Body of pancreas (tissue), 4 donors: Measurements from ENCODE around the gene NEIL3.

ENCODE experiments used
- POLR2A ChIP-seq, 3 donors: fragments of 450-650 bp; IDR thresholded peaks; one replicate each; pipeline ENCODE4 v1.6.1; 2016; ENCODE audit warnings: antibody characterized with exemption in 3 of 3, mild to moderate bottlenecking in 2 of 3
- TF ChIP-seq, protein P1 (sequence below), 7 experiments: fragments of 450-650 bp in 4 of 7; fragments of 200-600 bp in 3 of 7; sonication (generic) in 3 of 7; IDR thresholded peaks; one replicate each; pipeline ENCODE4 v1.5.1; 2016 to 2019; ENCODE audit warnings: antibody characterized with exemption in 7 of 7

DNA sequence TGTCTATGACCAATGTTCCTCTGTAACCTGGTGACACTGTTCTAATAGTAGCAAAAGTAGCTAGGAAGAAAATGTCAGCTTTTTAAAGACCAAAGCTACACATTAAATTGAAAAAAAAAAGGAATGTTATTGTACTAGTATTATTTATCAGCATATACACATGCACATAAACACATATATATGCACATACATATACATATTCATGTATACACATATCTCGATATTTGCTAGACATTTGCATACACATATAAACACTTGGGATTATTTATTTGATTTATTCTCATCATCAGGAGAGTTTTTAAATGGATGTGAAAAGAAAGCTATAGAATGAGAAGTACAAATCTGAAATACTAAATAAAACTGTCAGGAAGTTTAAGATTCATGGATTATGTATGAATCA, 21.3 kb upstream of the NEIL3 start:
- TF ChIP-seq, protein P1, sequence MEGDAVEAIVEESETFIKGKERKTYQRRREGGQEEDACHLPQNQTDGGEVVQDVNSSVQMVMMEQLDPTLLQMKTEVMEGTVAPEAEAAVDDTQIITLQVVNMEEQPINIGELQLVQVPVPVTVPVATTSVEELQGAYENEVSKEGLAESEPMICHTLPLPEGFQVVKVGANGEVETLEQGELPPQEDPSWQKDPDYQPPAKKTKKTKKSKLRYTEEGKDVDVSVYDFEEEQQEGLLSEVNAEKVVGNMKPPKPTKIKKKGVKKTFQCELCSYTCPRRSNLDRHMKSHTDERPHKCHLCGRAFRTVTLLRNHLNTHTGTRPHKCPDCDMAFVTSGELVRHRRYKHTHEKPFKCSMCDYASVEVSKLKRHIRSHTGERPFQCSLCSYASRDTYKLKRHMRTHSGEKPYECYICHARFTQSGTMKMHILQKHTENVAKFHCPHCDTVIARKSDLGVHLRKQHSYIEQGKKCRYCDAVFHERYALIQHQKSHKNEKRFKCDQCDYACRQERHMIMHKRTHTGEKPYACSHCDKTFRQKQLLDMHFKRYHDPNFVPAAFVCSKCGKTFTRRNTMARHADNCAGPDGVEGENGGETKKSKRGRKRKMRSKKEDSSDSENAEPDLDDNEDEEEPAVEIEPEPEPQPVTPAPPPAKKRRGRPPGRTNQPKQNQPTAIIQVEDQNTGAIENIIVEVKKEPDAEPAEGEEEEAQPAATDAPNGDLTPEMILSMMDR (IDR thresholded peaks at IDR 0.05), result no peak
- no peak for TF ChIP-seq POLR2A (IDR thresholded peaks at IDR 0.05)
